ENCODE data around the gene DDX41.
A peak's percentile ranks its signal among the peaks of the same experiment; 100 is the strongest.

Gene DDX41

GRCh38 chr5:177497292-177498012 lies 19.3 kb downstream of the DDX41 start, which contains the start of gene PDLIM7:
TSS of gene PDLIM7 (minus strand) at chr5:177497604. CDS start at chr5:177496512, 1,092 bp downstream.
- ATAC-seq (ENCODE audit: insufficient read depth, low read depth), result peak; percentile 92
- Histone ChIP-seq H3K4me2 (ENCODE audit: insufficient read depth, low read length) (peak within 1 kb of the TSS; percentile 94), H2AFZ (ENCODE audit: low read depth, low read length) (peak within 1 kb of the TSS; percentile 71), H3K27ac (ENCODE audit: low read length) (peak within 1 kb of the TSS; percentile 55; the same call in 1 of the 2 replicates), H3K27me3 (ENCODE audit: insufficient read depth, low read length, poor library complexity) (no peaks in the 10 kb centered on the region), H3K4me1 (ENCODE audit: insufficient read depth, low read length) (peaks cover 24% of the 10 kb centered on the region), H3K36me3 (ENCODE audit: insufficient read depth, low read length) (no peaks in the 10 kb centered on the region), H3K9me3 (ENCODE audit: insufficient read depth, low read length, severe bottlenecking) (no peaks in the 10 kb centered on the region), H3K9ac (ENCODE audit: low read depth, low read length) (peak within 1 kb of the TSS; percentile 66), H3K4me3 (ENCODE audit: low read depth in 1 of 2, low read length in 2 of 2) (peak within 1 kb of the TSS; percentile 38 to 66; a peak in 3 of 4 replicates), H4K20me1 (ENCODE audit: insufficient read depth, low read length) (peaks cover 5% of the 10 kb centered on the region), H3K79me2 (ENCODE audit: insufficient read depth, low read length) (no peaks in the 10 kb centered on the region)
- no peak for TF ChIP-seq EZH2 (IDR thresholded peaks at IDR 0.05; ENCODE audit: borderline replicate concordance, low read depth, low read length, severe bottlenecking)
- TF ChIP-seq CTCF (IDR thresholded peaks at IDR 0.05; ENCODE audit: borderline replicate concordance, extremely low read depth, low read length, poor library complexity, severe bottlenecking), result no peak
- DNase-seq, result peak; percentile 95

- TF ChIP-seq EZH2 (IDR thresholded peaks at IDR 0.05; ENCODE audit: borderline replicate concordance, low read depth, low read length, severe bottlenecking), result no peak
- no peak for TF ChIP-seq CTCF (IDR thresholded peaks at IDR 0.05; ENCODE audit: borderline replicate concordance, extremely low read depth, low read length, poor library complexity, severe bottlenecking)
- H2AFZ ChIP-seq (ENCODE audit: low read depth, low read length), result peak overlapping the region; percentile 67
These were observed 20.0 kb downstream of the DDX41 start for GRCh38 chr5:177496727-177497291.

GRCh38 chr5:177496070-177496726 lies 20.6 kb downstream of the DDX41 start:
- no peak for DNase-seq
- H4K20me1 ChIP-seq (ENCODE audit: insufficient read depth, low read length), result peaks cover 1% of the 10 kb centered on the region; the same call in 1 of the 2 replicates

More at GRCh38 chr5:177496727-177497291, 20.0 kb downstream of the DDX41 start:
- Histone ChIP-seq H3K4me2 (ENCODE audit: insufficient read depth, low read length) (peak overlapping the region; percentile 94), H3K4me3 (ENCODE audit: low read depth in 1 of 2, low read length in 2 of 2) (peak overlapping the region; percentile 38 to 66; a peak in 3 of 4 replicates), H3K9me3 (ENCODE audit: insufficient read depth, low read length, severe bottlenecking) (no peaks in the 10 kb centered on the region), H3K9ac (ENCODE audit: low read depth, low read length) (peak overlapping the region; percentile 66), H3K27ac (ENCODE audit: low read length) (peak overlapping the region; percentile 55; the same call in 1 of the 2 replicates), H3K4me1 (ENCODE audit: insufficient read depth, low read length) (peaks cover 24% of the 10 kb centered on the region), H3K36me3 (ENCODE audit: insufficient read depth, low read length) (no peaks in the 10 kb centered on the region), H4K20me1 (ENCODE audit: insufficient read depth, low read length) (peaks cover 5% of the 10 kb centered on the region), H3K27me3 (ENCODE audit: insufficient read depth, low read length, poor library complexity) (no peaks in the 10 kb centered on the region), H3K79me2 (ENCODE audit: insufficient read depth, low read length) (no peaks in the 10 kb centered on the region)
- ATAC-seq (ENCODE audit: insufficient read depth, low read depth) (no peak; the same call in 2 of the 3 replicates), DNase-seq (no peak)

More at GRCh38 chr5:177496070-177496726, 20.6 kb downstream of the DDX41 start:
- Histone ChIP-seq H3K4me2 (ENCODE audit: insufficient read depth, low read length) (peak overlapping the region; percentile 94), H3K9me3 (ENCODE audit: insufficient read depth, low read length, severe bottlenecking) (no peaks in the 10 kb centered on the region), H3K4me3 (ENCODE audit: low read depth in 1 of 2, low read length in 2 of 2) (peak overlapping the region in 1 of 2 experiments; percentile 66; a peak in 2 of 4 replicates), H3K4me1 (ENCODE audit: insufficient read depth, low read length) (peaks cover 24% of the 10 kb centered on the region), H3K36me3 (ENCODE audit: insufficient read depth, low read length) (no peaks in the 10 kb centered on the region), H3K79me2 (ENCODE audit: insufficient read depth, low read length) (no peaks in the 10 kb centered on the region), H2AFZ (ENCODE audit: low read depth, low read length) (no peak overlapping the region), H3K27me3 (ENCODE audit: insufficient read depth, low read length, poor library complexity) (no peaks in the 10 kb centered on the region), H3K9ac (ENCODE audit: low read depth, low read length) (peak overlapping the region; percentile 66; the same call in 1 of the 2 replicates), H3K27ac (ENCODE audit: low read length) (no peak overlapping the region)
- TF ChIP-seq EZH2 (IDR thresholded peaks at IDR 0.05; ENCODE audit: borderline replicate concordance, low read depth, low read length, severe bottlenecking), result no peak
- TF ChIP-seq CTCF (IDR thresholded peaks at IDR 0.05; ENCODE audit: borderline replicate concordance, extremely low read depth, low read length, poor library complexity, severe bottlenecking), result no peak
- no peak for ATAC-seq (ENCODE audit: insufficient read depth, low read depth)

Data from DND-41 (cell line).